Stimulated activated effector memory CD8-positive, alpha-beta T cell treated with anti-CD3 and anti-CD28 coated beads, Interleukin-12 subunit alpha, Interleukin-12 subunit beta, amount 100 ng/mL, for 72 hours (primary cell): ENCODE results near the gene MRPL21.

Experiments used
- ATAC-seq: fragments of 150-1000 bp; cut with Tn5 transposase; 2 replicates; pipeline ENCODE4 v1.10.0; 2021
- DNase-seq, 2 donors: peaks; one replicate each; pipeline ENCODE4 v3.0.0; 2021 to 2022; ENCODE audit warnings: low spot score in 2 of 2
- H3K27ac Mint-ChIP-seq: one replicate; pipeline ENCODE4 v1.8.0; 2022; ENCODE audit warnings: mild to moderate bottlenecking, mixed read lengths
- H3K36me3 Mint-ChIP-seq: one replicate; pipeline ENCODE4 v1.8.0; 2022; ENCODE audit warnings: mild to moderate bottlenecking, mixed read lengths
- H3K4me1 Mint-ChIP-seq: one replicate; pipeline ENCODE4 v1.8.0; 2022; ENCODE audit warnings: mixed read lengths
- H3K4me3 Mint-ChIP-seq: one replicate; pipeline ENCODE4 v1.8.0; 2022; ENCODE audit warnings: mild to moderate bottlenecking, mixed read lengths
- H3K9me3 Mint-ChIP-seq: one replicate; pipeline ENCODE4 v1.8.0; 2022; ENCODE audit warnings: mixed read lengths

Gene MRPL21

GRCh38 chr11:68903288-68904247 lies at the start of gene MRPL21, which contains the start of gene IGHMBP2:
Gene MRPL21, minus strand, starts transcription at chr11:68903832. Its CDS starts 22 bp downstream, at chr11:68903810.
Gene IGHMBP2, plus strand, starts transcription at chr11:68903891. Its CDS starts 62 bp downstream, at chr11:68903953.
- DNase-seq (peak; percentile 89 to 91), ATAC-seq (peak; percentile 99)
- Mint-ChIP-seq H3K27ac (peak within 1 kb of the TSS; percentile 98), H3K36me3 (peaks cover 48% of the 10 kb centered on the region), H3K9me3 (no peaks in the 10 kb centered on the region), H3K4me1 (peaks cover 52% of the 10 kb centered on the region), H3K4me3 (peak within 1 kb of the TSS; percentile 98)

GRCh38 chr11:68950762-68951161 lies 47.1 kb upstream of the MRPL21 start:
- no peaks in the 10 kb centered on the region for H3K36me3 Mint-ChIP-seq
- DNase-seq (no peak), ATAC-seq (no peak)
- H3K27ac Mint-ChIP-seq, result no peak overlapping the region
- no peak overlapping the region for H3K4me3 Mint-ChIP-seq
- peaks cover 2% of the 10 kb centered on the region for H3K4me1 Mint-ChIP-seq
- no peaks in the 10 kb centered on the region for H3K9me3 Mint-ChIP-seq

- ATAC-seq (peak; percentile 50), DNase-seq (no peak)
- H3K4me3 Mint-ChIP-seq, result no peak overlapping the region
- H3K9me3 Mint-ChIP-seq, result no peaks in the 10 kb centered on the region
- H3K27ac Mint-ChIP-seq, result no peak overlapping the region
- no peaks in the 10 kb centered on the region for H3K36me3 Mint-ChIP-seq
- peaks cover 5% of the 10 kb centered on the region for H3K4me1 Mint-ChIP-seq
Observed at GRCh38 chr11:68950270-68950669, 46.6 kb upstream of the MRPL21 start.

- DNase-seq (no peak), ATAC-seq (no peak)
- Mint-ChIP-seq H3K4me3 (no peak overlapping the region), H3K36me3 (no peaks in the 10 kb centered on the region), H3K9me3 (no peaks in the 10 kb centered on the region), H3K4me1 (peaks cover 5% of the 10 kb centered on the region), H3K27ac (peak overlapping the region; percentile 70)
Observed at GRCh38 chr11:68948935-68949334, 45.3 kb upstream of the MRPL21 start.

- Mint-ChIP-seq H3K4me3 (no peak overlapping the region), H3K4me1 (peaks cover 5% of the 10 kb centered on the region), H3K9me3 (no peaks in the 10 kb centered on the region), H3K36me3 (no peaks in the 10 kb centered on the region), H3K27ac (peak overlapping the region; percentile 70)
- DNase-seq, result no peak
- ATAC-seq, result no peak
Observed at GRCh38 chr11:68948496-68948895, 44.9 kb upstream of the MRPL21 start.

- H3K9me3 Mint-ChIP-seq, result no peaks in the 10 kb centered on the region
- H3K27ac Mint-ChIP-seq, result peak overlapping the region; percentile 70
- H3K4me1 Mint-ChIP-seq, result peaks cover 5% of the 10 kb centered on the region
- DNase-seq (no peak), ATAC-seq (no peak)
- no peak overlapping the region for H3K4me3 Mint-ChIP-seq
- no peaks in the 10 kb centered on the region for H3K36me3 Mint-ChIP-seq
Observed at GRCh38 chr11:68947151-68947550, 43.5 kb upstream of the MRPL21 start.

GRCh38 chr11:68946416-68947090 lies 42.9 kb upstream of the MRPL21 start:
- no peaks in the 10 kb centered on the region for H3K9me3 Mint-ChIP-seq

GRCh38 chr11:68942751-68943271 lies 39.2 kb upstream of the MRPL21 start:
- Mint-ChIP-seq H3K4me1 (peaks cover 5% of the 10 kb centered on the region), H3K4me3 (no peak overlapping the region), H3K36me3 (peaks cover 11% of the 10 kb centered on the region), H3K27ac (no peak overlapping the region), H3K9me3 (no peaks in the 10 kb centered on the region)
- no peak for DNase-seq
- no peak for ATAC-seq

More at GRCh38 chr11:68946416-68947090, 42.9 kb upstream of the MRPL21 start:
- Mint-ChIP-seq H3K4me3 (no peak overlapping the region), H3K36me3 (no peaks in the 10 kb centered on the region), H3K4me1 (peaks cover 5% of the 10 kb centered on the region), H3K27ac (peak overlapping the region; percentile 70)
- DNase-seq (no peak), ATAC-seq (peak; percentile 57)

GRCh38 chr11:68942095-68942620 lies 38.5 kb upstream of the MRPL21 start:
- H3K36me3 Mint-ChIP-seq, result peaks cover 14% of the 10 kb centered on the region
- no peaks in the 10 kb centered on the region for H3K9me3 Mint-ChIP-seq
- H3K4me1 Mint-ChIP-seq, result peaks cover 5% of the 10 kb centered on the region
- H3K4me3 Mint-ChIP-seq, result no peak overlapping the region
- DNase-seq (no peak), ATAC-seq (no peak)
- no peak overlapping the region for H3K27ac Mint-ChIP-seq

GRCh38 chr11:68941324-68942094 lies 37.9 kb upstream of the MRPL21 start:
- Mint-ChIP-seq H3K9me3 (no peaks in the 10 kb centered on the region), H3K4me1 (peaks cover 5% of the 10 kb centered on the region), H3K4me3 (no peak overlapping the region), H3K27ac (peak overlapping the region; percentile 12), H3K36me3 (peaks cover 19% of the 10 kb centered on the region)
- ATAC-seq (no peak), DNase-seq (no peak)

GRCh38 chr11:68940651-68941323 lies 37.2 kb upstream of the MRPL21 start:
- Mint-ChIP-seq H3K36me3 (peaks cover 24% of the 10 kb centered on the region), H3K4me3 (no peak overlapping the region), H3K9me3 (no peaks in the 10 kb centered on the region), H3K4me1 (peaks cover 3% of the 10 kb centered on the region), H3K27ac (peak overlapping the region; percentile 12)
- no peak for ATAC-seq
- no peak for DNase-seq

GRCh38 chr11:68939583-68940555 lies 36.2 kb upstream of the MRPL21 start:
- Mint-ChIP-seq H3K4me1 (no peaks in the 10 kb centered on the region), H3K4me3 (no peak overlapping the region), H3K36me3 (peaks cover 24% of the 10 kb centered on the region), H3K27ac (no peak overlapping the region), H3K9me3 (no peaks in the 10 kb centered on the region)
- DNase-seq (no peak), ATAC-seq (no peak)

- H3K36me3 Mint-ChIP-seq, result peaks cover 24% of the 10 kb centered on the region
- H3K4me1 Mint-ChIP-seq, result no peaks in the 10 kb centered on the region
- H3K27ac Mint-ChIP-seq, result peak overlapping the region; percentile 54
- H3K4me3 Mint-ChIP-seq, result no peak overlapping the region
- ATAC-seq (no peak), DNase-seq (no peak)
- H3K9me3 Mint-ChIP-seq, result no peaks in the 10 kb centered on the region
Observed at GRCh38 chr11:68938816-68939582, 35.4 kb upstream of the MRPL21 start.
